ENCODE measurements around the gene TMEM171. TPM values are rescaled to one million over a fixed set of nuclear protein-coding genes. Genes with fewer than 3 reads are reported as not detected.

Gene TMEM171
- total and polyA plus RNA-seq, 8 donors: 1.2 to 59.8 (median 8.0) TPM

GRCh38 chr5:73155271-73156222, 35.2 kb downstream of the TMEM171 start:
- intact Hi-C loops (cut with DNase I; ENCODE audit: low total_unique reads): no loop called here
- TF ChIP-seq POLR2A (IDR thresholded peaks at IDR 0.05) (no peak), EP300 (IDR thresholded peaks at IDR 0.05) (no peak), POLR2AphosphoS5 (IDR thresholded peaks at IDR 0.05) (no peak)
- TF ChIP-seq, protein P1, sequence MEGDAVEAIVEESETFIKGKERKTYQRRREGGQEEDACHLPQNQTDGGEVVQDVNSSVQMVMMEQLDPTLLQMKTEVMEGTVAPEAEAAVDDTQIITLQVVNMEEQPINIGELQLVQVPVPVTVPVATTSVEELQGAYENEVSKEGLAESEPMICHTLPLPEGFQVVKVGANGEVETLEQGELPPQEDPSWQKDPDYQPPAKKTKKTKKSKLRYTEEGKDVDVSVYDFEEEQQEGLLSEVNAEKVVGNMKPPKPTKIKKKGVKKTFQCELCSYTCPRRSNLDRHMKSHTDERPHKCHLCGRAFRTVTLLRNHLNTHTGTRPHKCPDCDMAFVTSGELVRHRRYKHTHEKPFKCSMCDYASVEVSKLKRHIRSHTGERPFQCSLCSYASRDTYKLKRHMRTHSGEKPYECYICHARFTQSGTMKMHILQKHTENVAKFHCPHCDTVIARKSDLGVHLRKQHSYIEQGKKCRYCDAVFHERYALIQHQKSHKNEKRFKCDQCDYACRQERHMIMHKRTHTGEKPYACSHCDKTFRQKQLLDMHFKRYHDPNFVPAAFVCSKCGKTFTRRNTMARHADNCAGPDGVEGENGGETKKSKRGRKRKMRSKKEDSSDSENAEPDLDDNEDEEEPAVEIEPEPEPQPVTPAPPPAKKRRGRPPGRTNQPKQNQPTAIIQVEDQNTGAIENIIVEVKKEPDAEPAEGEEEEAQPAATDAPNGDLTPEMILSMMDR (IDR thresholded peaks at IDR 0.05): no peak
- WGBS, 5 donors: 79 to 87% (median 84%) methylated on average over 16 to 18 of the region's 18 CpGs

GRCh38 chr5:73157414-73158303, 37.3 kb downstream of the TMEM171 start:
- no peak overlapping the region for H3K4me3 ChIP-seq
- intact Hi-C loops (cut with DNase I; ENCODE audit: low total_unique reads): no loop called here
- TF ChIP-seq, protein P1 (IDR thresholded peaks at IDR 0.05): no peak
- TF ChIP-seq POLR2A (IDR thresholded peaks at IDR 0.05) (no peak), EP300 (IDR thresholded peaks at IDR 0.05) (no peak), POLR2AphosphoS5 (IDR thresholded peaks at IDR 0.05) (no peak)
- H3K4me1 ChIP-seq: no peaks in the 10 kb centered on the region
- H3K27ac ChIP-seq: no peak overlapping the region
- 71 to 87% (median 74%) methylated on average over 6 of the region's 6 CpGs for WGBS, 5 donors
- DNase-seq: no peak
- peaks cover 0 to 33% (median 0%) of the 10 kb centered on the region in 3 donors for H3K27me3 ChIP-seq
- H3K9me3 ChIP-seq: no peaks in the 10 kb centered on the region
- H3K36me3 ChIP-seq: no peaks in the 10 kb centered on the region

More at GRCh38 chr5:73155271-73156222, 35.2 kb downstream of the TMEM171 start:
- Histone ChIP-seq H3K4me3 (no peak overlapping the region), H3K27ac (no peak overlapping the region), H3K4me1 (no peaks in the 10 kb centered on the region), H3K9me3 (no peaks in the 10 kb centered on the region), H3K27me3 (peaks cover 0 to 22% (median 0%) of the 10 kb centered on the region in 3 donors), H3K36me3 (no peaks in the 10 kb centered on the region)
- no peak for DNase-seq

DNA sequence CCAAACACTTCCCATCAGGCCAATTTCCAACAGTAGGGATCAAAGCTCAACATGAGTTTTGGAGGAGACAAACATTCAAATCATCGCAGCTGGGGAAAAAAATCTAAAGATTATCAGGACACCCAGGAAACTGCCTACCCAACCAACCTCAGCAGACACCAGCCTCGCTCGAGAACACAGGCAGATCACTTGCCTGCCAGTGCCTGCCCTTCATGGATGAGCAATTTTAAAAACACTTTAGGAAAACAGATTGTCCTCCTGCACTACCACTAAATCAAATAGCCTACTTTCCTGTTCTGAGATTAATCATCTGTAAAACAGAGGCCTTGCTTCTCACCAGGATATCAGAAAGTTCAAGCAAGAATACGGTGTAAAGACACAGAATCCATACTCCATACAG, 37.9 kb downstream of the TMEM171 start:
- H3K27ac ChIP-seq: no peak overlapping the region
- H3K9me3 ChIP-seq: no peaks in the 10 kb centered on the region
- 84 to 94% (median 92%) methylated on average over 4 of the region's 4 CpGs for WGBS, 5 donors
- no peaks in the 10 kb centered on the region for H3K4me1 ChIP-seq
- peaks cover 0 to 33% (median 0%) of the 10 kb centered on the region in 3 donors for H3K27me3 ChIP-seq
- TF ChIP-seq EP300 (IDR thresholded peaks at IDR 0.05): no peak
- TF ChIP-seq POLR2AphosphoS5 (IDR thresholded peaks at IDR 0.05): no peak
- TF ChIP-seq, protein P1 (IDR thresholded peaks at IDR 0.05): no peak
- no peak for TF ChIP-seq POLR2A (IDR thresholded peaks at IDR 0.05)
- DNase-seq: no peak
- H3K4me3 ChIP-seq: no peak overlapping the region
- intact Hi-C loops (cut with DNase I; ENCODE audit: low total_unique reads): no loop called here
- no peaks in the 10 kb centered on the region for H3K36me3 ChIP-seq

DNA sequence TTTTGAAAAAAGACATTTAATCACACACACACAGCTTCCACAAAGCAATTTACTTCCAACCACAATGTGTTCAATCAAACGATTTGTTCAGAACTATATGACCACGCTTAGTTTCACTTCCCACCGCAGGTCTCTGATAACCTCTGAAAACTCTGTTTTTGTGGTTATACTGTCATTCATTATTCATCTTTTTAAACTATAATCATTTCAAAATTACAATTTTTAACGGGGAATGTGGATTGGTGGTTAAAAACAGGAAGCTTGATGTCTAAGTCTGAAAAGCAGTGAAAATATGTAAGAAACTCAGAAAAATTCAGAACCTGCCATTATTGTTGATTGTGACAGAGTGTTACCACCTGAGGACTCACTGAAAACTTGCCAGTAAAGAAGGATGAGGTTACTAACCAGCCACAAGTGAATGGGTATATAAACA, 39.9 kb downstream of the TMEM171 start:
- 50 to 62% (median 54%) methylated on average over 4 of the region's 4 CpGs for WGBS, 5 donors
- Histone ChIP-seq H3K4me3 (no peak overlapping the region), H3K27ac (no peak overlapping the region), H3K36me3 (no peaks in the 10 kb centered on the region), H3K27me3 (peaks cover 0 to 38% (median 0%) of the 10 kb centered on the region in 3 donors), H3K9me3 (no peaks in the 10 kb centered on the region), H3K4me1 (no peaks in the 10 kb centered on the region)
- intact Hi-C loops (cut with DNase I; ENCODE audit: low total_unique reads): no loop called here
- TF ChIP-seq, protein P1 (IDR thresholded peaks at IDR 0.05): no peak
- TF ChIP-seq POLR2A (IDR thresholded peaks at IDR 0.05) (no peak), POLR2AphosphoS5 (IDR thresholded peaks at IDR 0.05) (no peak), EP300 (IDR thresholded peaks at IDR 0.05) (no peak)
- no peak for DNase-seq
